Caco-2 (cell line): ENCODE measurements around the gene OPTN. TPM values are rescaled to one million over a fixed set of nuclear protein-coding genes. Genes with fewer than 3 reads are reported as not detected.

Source experiments
- BruUV-seq: library from RNA; stranded (reverse); fragments of 400-500 nt; replicated peaks from 2 replicates; lab custom pipeline; 2021; lab: Mats Ljungman, UMichigan
- CTCF ChIA-PET: fragments of 300-600 bp; sonication (Branson Sonifier 250); formaldehyde crosslinking; loops from one replicate; lab custom pipeline; 2022; ENCODE audit warnings: antibody characterized with exemption; lab: Charles Lee
- POLR2A ChIA-PET: fragments of 300-600 bp; sonication (Branson Sonifier 250); formaldehyde crosslinking; loops from one replicate; lab custom pipeline; 2022; ENCODE audit warnings: antibody characterized with exemption; lab: Charles Lee
- DNase-seq, 2 experiments: peaks; one replicate each; pipeline versions ENCODE4 v3.0.0 to v3.0.0-alpha.2; 2020 to 2022
- H3K27me3 ChIP-seq: replicated peaks from 2 replicates; pipeline ENCODE4 v1.6.0; 2011; ENCODE audit warnings: low read length; ENCODE audit not compliant: control insufficient read depth, insufficient read depth
- H3K36me3 ChIP-seq: 2 replicates; pipeline ENCODE4 v1.5.1; 2011; ENCODE audit warnings: low read length; ENCODE audit not compliant: control insufficient read depth, insufficient read depth
- H3K4me1 ChIP-seq: fragments of 250-450 bp; sonication (Bioruptor Pico); 2 replicates; pipeline ENCODE4 v1.5.1; 2020; ENCODE audit warnings: mild to moderate bottlenecking
- H3K4me3 ChIP-seq: 2 replicates; pipeline ENCODE4 v1.5.1; 2011; ENCODE audit warnings: low read depth, mild to moderate bottlenecking, control low read depth, low read length
- H3K9me3 ChIP-seq: fragments of 250-450 bp; sonication (Bioruptor Pico); 2 replicates; pipeline ENCODE4 v1.5.1; 2020; ENCODE audit warnings: mild to moderate bottlenecking, moderate library complexity
- H3K27ac Mint-ChIP-seq: one replicate; pipeline ENCODE4 v1.8.0; 2022; ENCODE audit warnings: mixed read lengths; ENCODE audit not compliant: unreplicated experiment
- H3K27me3 Mint-ChIP-seq: one replicate; pipeline ENCODE4 v1.8.0; 2022; ENCODE audit warnings: mixed read lengths; ENCODE audit not compliant: insufficient read depth, unreplicated experiment
- H3K36me3 Mint-ChIP-seq: one replicate; pipeline ENCODE4 v1.8.0; 2022; ENCODE audit warnings: mild to moderate bottlenecking, mixed read lengths; ENCODE audit not compliant: insufficient read depth, unreplicated experiment
- H3K4me1 Mint-ChIP-seq: one replicate; pipeline ENCODE4 v1.8.0; 2022; ENCODE audit warnings: low read depth, mixed read lengths; ENCODE audit not compliant: unreplicated experiment
- H3K4me3 Mint-ChIP-seq: one replicate; pipeline ENCODE4 v1.8.0; 2022; ENCODE audit warnings: mild to moderate bottlenecking, moderate library complexity, mixed read lengths; ENCODE audit not compliant: unreplicated experiment
- H3K9me3 Mint-ChIP-seq: one replicate; pipeline ENCODE4 v1.8.0; 2022; ENCODE audit warnings: mixed read lengths; ENCODE audit not compliant: unreplicated experiment
- intact Hi-C: fragments of 100-400 bp; cut with micrococcal nuclease; formaldehyde crosslinking; loops from one replicate; pipeline ENCODE4 v1.10.0; 2022; ENCODE audit not compliant: unreplicated experiment
- total RNA-seq: library from RNA; stranded (reverse); gene quantifications from 2 replicates; pipeline ENCODE4 v1.2.3, GENCODE V29; 2022
- TF ChIP-seq, protein P1 (sequence below), 2 experiments: fragments of 200-600 bp in 1 of 2; IDR thresholded peaks; 1 replicate in 1 of 2; 2 replicates in 1 of 2; pipeline versions ENCODE4 v1.5.1 to v1.8.0; 2011 to 2022; ENCODE audit warnings: antibody characterized with exemption in 1 of 2, control low read depth in 1 of 2, inconsistent platforms in 1 of 2, low read depth in 1 of 2, low read length in 1 of 2, mild to moderate bottlenecking in 1 of 2, moderate library complexity in 1 of 2; ENCODE audit not compliant: insufficient read depth in 1 of 2, severe bottlenecking in 1 of 2, unreplicated experiment in 1 of 2

OPTN gene
- total RNA-seq, 1 experiment from 2014 or later = 59.6 TPM

GRCh38 chr10:13144814-13145213 is 44.9 kb downstream of the OPTN start:
- TF ChIP-seq, protein P1, sequence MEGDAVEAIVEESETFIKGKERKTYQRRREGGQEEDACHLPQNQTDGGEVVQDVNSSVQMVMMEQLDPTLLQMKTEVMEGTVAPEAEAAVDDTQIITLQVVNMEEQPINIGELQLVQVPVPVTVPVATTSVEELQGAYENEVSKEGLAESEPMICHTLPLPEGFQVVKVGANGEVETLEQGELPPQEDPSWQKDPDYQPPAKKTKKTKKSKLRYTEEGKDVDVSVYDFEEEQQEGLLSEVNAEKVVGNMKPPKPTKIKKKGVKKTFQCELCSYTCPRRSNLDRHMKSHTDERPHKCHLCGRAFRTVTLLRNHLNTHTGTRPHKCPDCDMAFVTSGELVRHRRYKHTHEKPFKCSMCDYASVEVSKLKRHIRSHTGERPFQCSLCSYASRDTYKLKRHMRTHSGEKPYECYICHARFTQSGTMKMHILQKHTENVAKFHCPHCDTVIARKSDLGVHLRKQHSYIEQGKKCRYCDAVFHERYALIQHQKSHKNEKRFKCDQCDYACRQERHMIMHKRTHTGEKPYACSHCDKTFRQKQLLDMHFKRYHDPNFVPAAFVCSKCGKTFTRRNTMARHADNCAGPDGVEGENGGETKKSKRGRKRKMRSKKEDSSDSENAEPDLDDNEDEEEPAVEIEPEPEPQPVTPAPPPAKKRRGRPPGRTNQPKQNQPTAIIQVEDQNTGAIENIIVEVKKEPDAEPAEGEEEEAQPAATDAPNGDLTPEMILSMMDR (IDR thresholded peaks at IDR 0.05; ENCODE audit: insufficient read depth in 1 of 2, low read depth in 1 of 2, low read length in 1 of 2, severe bottlenecking in 1 of 2, unreplicated experiment in 1 of 2) = no peak
- DNase-seq = no peak
- H3K9me3 Mint-ChIP-seq = peaks cover 12% of the 10 kb centered on the region
- intact Hi-C loops = loop anchor here (5.0 kb wide), 1 partner anchor 38 kb away; no protein-coding TSS in a partner anchor
- no peaks in the 10 kb centered on the region for H3K4me1 Mint-ChIP-seq
- CTCF ChIA-PET = no interaction called here
- peaks cover 11% of the 10 kb centered on the region for H3K36me3 Mint-ChIP-seq
- H3K4me3 Mint-ChIP-seq = no peak overlapping the region
- Histone ChIP-seq H3K27me3 (no peaks in the 10 kb centered on the region), H3K36me3 (no peaks in the 10 kb centered on the region), H3K4me1 (no peaks in the 10 kb centered on the region), H3K4me3 (no peak overlapping the region), H3K9me3 (no peaks in the 10 kb centered on the region)
- no peaks in the 10 kb centered on the region for H3K27me3 Mint-ChIP-seq
- POLR2A ChIA-PET = interaction anchor here (0.6 kb wide), 1 partner anchor 1451 kb away, joined by 6 read pairs; no protein-coding TSS in a partner anchor
- no TSS peak for BruUV-seq
- no peak overlapping the region for H3K27ac Mint-ChIP-seq

DNA sequence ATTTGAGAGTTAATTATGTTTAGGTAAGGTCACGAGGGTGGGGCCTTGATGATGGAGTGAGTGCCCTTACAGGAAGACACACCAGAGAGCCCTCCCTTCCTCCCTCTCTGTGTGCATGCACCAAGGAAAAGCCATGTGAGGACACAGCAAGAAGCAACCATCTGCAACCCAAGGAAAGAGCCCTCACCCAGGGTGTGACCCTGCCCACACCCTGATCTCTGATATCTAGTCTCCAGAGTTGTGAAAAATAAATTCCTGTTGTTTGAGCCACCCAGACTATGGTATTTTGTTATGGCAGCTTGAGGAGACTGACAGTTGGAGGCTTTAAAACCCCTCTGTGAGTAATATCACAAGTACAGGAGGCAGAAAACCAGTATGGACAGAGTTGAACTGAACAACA is 46.4 kb downstream of the OPTN start:
- TF ChIP-seq, protein P1 (IDR thresholded peaks at IDR 0.05; ENCODE audit: insufficient read depth in 1 of 2, low read depth in 1 of 2, low read length in 1 of 2, severe bottlenecking in 1 of 2, unreplicated experiment in 1 of 2) = no peak
- peaks cover 4% of the 10 kb centered on the region for H3K36me3 Mint-ChIP-seq
- H3K36me3 ChIP-seq = no peaks in the 10 kb centered on the region
- no TSS peak for BruUV-seq
- no peaks in the 10 kb centered on the region for H3K4me1 ChIP-seq
- no peak overlapping the region for H3K4me3 Mint-ChIP-seq
- H3K27me3 ChIP-seq = no peaks in the 10 kb centered on the region
- H3K9me3 Mint-ChIP-seq = peaks cover 12% of the 10 kb centered on the region
- H3K27ac Mint-ChIP-seq = no peak overlapping the region
- DNase-seq = no peak
- H3K4me1 Mint-ChIP-seq = no peaks in the 10 kb centered on the region
- no peak overlapping the region for H3K4me3 ChIP-seq
- H3K9me3 ChIP-seq = no peaks in the 10 kb centered on the region
- H3K27me3 Mint-ChIP-seq = no peaks in the 10 kb centered on the region
- CTCF ChIA-PET = no interaction called here
- POLR2A ChIA-PET = no interaction called here
- intact Hi-C loops = no loop called here

DNA sequence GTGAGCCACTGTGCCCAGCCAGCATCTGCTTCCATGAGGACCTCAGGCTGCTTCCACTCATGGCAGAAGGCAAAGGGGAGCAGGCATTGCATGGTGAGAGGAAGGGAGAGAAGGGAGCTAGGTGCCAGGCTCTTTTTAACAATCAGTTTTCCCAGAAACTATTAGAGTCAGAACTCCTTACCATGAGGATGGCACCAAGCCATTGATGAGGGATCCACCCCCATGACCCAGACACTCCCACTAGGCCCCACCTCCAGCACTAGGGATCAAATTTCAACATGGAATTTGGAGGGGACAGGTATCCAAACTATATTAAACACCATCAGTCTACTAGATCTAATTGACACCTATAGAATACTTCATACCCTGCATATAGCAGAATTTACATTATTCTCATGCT is 47.2 kb downstream of the OPTN start:
- intact Hi-C loops = no loop called here
- no peak overlapping the region for H3K4me3 Mint-ChIP-seq
- Histone ChIP-seq H3K4me3 (no peak overlapping the region), H3K4me1 (peaks cover 1% of the 10 kb centered on the region), H3K9me3 (no peaks in the 10 kb centered on the region), H3K27me3 (no peaks in the 10 kb centered on the region), H3K36me3 (no peaks in the 10 kb centered on the region)
- ChIA-PET CTCF (interaction anchor here (0.7 kb wide), 1 partner anchor 48 kb away, joined by 4 read pairs; no protein-coding TSS in a partner anchor), POLR2A (no interaction called here)
- H3K9me3 Mint-ChIP-seq = peaks cover 12% of the 10 kb centered on the region
- H3K27me3 Mint-ChIP-seq = no peaks in the 10 kb centered on the region
- TF ChIP-seq, protein P1 (IDR thresholded peaks at IDR 0.05; ENCODE audit: insufficient read depth in 1 of 2, low read depth in 1 of 2, low read length in 1 of 2, severe bottlenecking in 1 of 2, unreplicated experiment in 1 of 2) = no peak
- no peak overlapping the region for H3K27ac Mint-ChIP-seq
- H3K36me3 Mint-ChIP-seq = peaks cover 4% of the 10 kb centered on the region
- no peak for DNase-seq
- no TSS peak for BruUV-seq
- no peaks in the 10 kb centered on the region for H3K4me1 Mint-ChIP-seq
